Measurements from ENCODE around the gene NUDT21. TPM values are rescaled to one million over a fixed set of nuclear protein-coding genes. Genes with fewer than 3 reads are reported as not detected.
A peak's percentile ranks its signal among the peaks of the same experiment; 100 is the strongest.

NUDT21 gene
- total and polyA plus RNA-seq, 2 donors from 2014 or later, result 47.1 to 117 TPM

GRCh38 chr16:56421976-56422669 is 29.0 kb downstream of the NUDT21 start:
- intact Hi-C loops (cut with DNase I), result no loop called here
- H3K9me3 ChIP-seq (ENCODE audit: control insufficient read depth in 2 of 3, insufficient read depth in 1 of 3, low read length in 3 of 3), result no peaks in the 10 kb centered on the region
- no peak overlapping the region for H3K9ac ChIP-seq (ENCODE audit: low read length in 3 of 3)
- DNase-seq, result no peak
- no peaks in the 10 kb centered on the region for H3K27me3 ChIP-seq (ENCODE audit: control insufficient read depth, insufficient read depth, low read length)
- H3K4me1 ChIP-seq (ENCODE audit: control insufficient read depth in 2 of 3, insufficient read depth in 2 of 3, low read depth in 1 of 3, low read length in 3 of 3), result peaks cover 3 to 20% (median 18%) of the 10 kb centered on the region in 3 donors
- peak overlapping the region in 1 of 2 donors; percentile 23 for H3K27ac ChIP-seq (ENCODE audit: low read depth in 2 of 2, low read length in 2 of 2)
- no peaks in the 10 kb centered on the region for H3K36me3 ChIP-seq (ENCODE audit: control insufficient read depth in 2 of 3, insufficient read depth in 3 of 3, low read length in 3 of 3)
- TF ChIP-seq CTCF (IDR thresholded peaks at IDR 0.05; ENCODE audit: borderline replicate concordance, extremely low read depth, insufficient read depth), result no peak
- H3K4me3 ChIP-seq (ENCODE audit: low read length in 3 of 3), result peak overlapping the region in 1 of 3 donors; percentile 23
- no peak for FAIRE-seq

GRCh38 chr16:56421313-56421712 is 29.8 kb downstream of the NUDT21 start:
- no peak overlapping the region for H3K4me3 ChIP-seq (ENCODE audit: low read length in 3 of 3)
- no peaks in the 10 kb centered on the region for H3K36me3 ChIP-seq (ENCODE audit: control insufficient read depth in 2 of 3, insufficient read depth in 3 of 3, low read length in 3 of 3)
- TF ChIP-seq CTCF (IDR thresholded peaks at IDR 0.05; ENCODE audit: borderline replicate concordance, extremely low read depth, insufficient read depth), result no peak
- FAIRE-seq, result no peak
- H3K9ac ChIP-seq (ENCODE audit: low read length in 3 of 3), result no peak overlapping the region
- no peaks in the 10 kb centered on the region for H3K27me3 ChIP-seq (ENCODE audit: control insufficient read depth, insufficient read depth, low read length)
- intact Hi-C loops (cut with DNase I), result no loop called here
- no peaks in the 10 kb centered on the region for H3K9me3 ChIP-seq (ENCODE audit: control insufficient read depth in 2 of 3, insufficient read depth in 1 of 3, low read length in 3 of 3)
- no peak for DNase-seq
- peak overlapping the region in 1 of 2 donors; percentile 23 for H3K27ac ChIP-seq (ENCODE audit: low read depth in 2 of 2, low read length in 2 of 2)
- peaks cover 3 to 20% (median 18%) of the 10 kb centered on the region in 3 donors for H3K4me1 ChIP-seq (ENCODE audit: control insufficient read depth in 2 of 3, insufficient read depth in 2 of 3, low read depth in 1 of 3, low read length in 3 of 3)

GRCh38 chr16:56420613-56421012 is 30.5 kb downstream of the NUDT21 start:
- H3K27me3 ChIP-seq (ENCODE audit: control insufficient read depth, insufficient read depth, low read length), result no peaks in the 10 kb centered on the region
- FAIRE-seq (no peak), DNase-seq (no peak)
- peaks cover 3 to 20% (median 18%) of the 10 kb centered on the region in 3 donors for H3K4me1 ChIP-seq (ENCODE audit: control insufficient read depth in 2 of 3, insufficient read depth in 2 of 3, low read depth in 1 of 3, low read length in 3 of 3)
- no peak overlapping the region for H3K4me3 ChIP-seq (ENCODE audit: low read length in 3 of 3)
- intact Hi-C loops (cut with DNase I), result no loop called here
- H3K27ac ChIP-seq (ENCODE audit: low read depth in 2 of 2, low read length in 2 of 2), result no peak overlapping the region
- no peak for TF ChIP-seq CTCF (IDR thresholded peaks at IDR 0.05; ENCODE audit: borderline replicate concordance, extremely low read depth, insufficient read depth)
- no peak overlapping the region for H3K9ac ChIP-seq (ENCODE audit: low read length in 3 of 3)
- H3K9me3 ChIP-seq (ENCODE audit: control insufficient read depth in 2 of 3, insufficient read depth in 1 of 3, low read length in 3 of 3), result no peaks in the 10 kb centered on the region
- H3K36me3 ChIP-seq (ENCODE audit: control insufficient read depth in 2 of 3, insufficient read depth in 3 of 3, low read length in 3 of 3), result no peaks in the 10 kb centered on the region

All from kidney (tissue), 14 donors.